OCI-LY7 (cell line): Measurements from ENCODE around the gene RIMBP2. TPM values are rescaled to one million over a fixed set of nuclear protein-coding genes. Genes with fewer than 3 reads are reported as not detected.

Experiments
- BruUV-seq: library from RNA; stranded (reverse); fragments of 400-500 nt; replicated peaks from 2 replicates; lab custom pipeline; 2021; lab: Mats Ljungman, UMichigan
- CTCF ChIA-PET: fragments of 300-600 bp; sonication (Branson Sonifier 250); formaldehyde crosslinking; loops from one replicate; lab custom pipeline; 2022; ENCODE audit warnings: antibody characterized with exemption; ENCODE audit not compliant: unreplicated experiment; lab: Charles Lee
- POLR2A ChIA-PET: fragments of 300-600 bp; sonication (Branson Sonifier 250); formaldehyde crosslinking; loops from one replicate; lab custom pipeline; 2022; ENCODE audit warnings: antibody characterized with exemption; lab: Charles Lee
- DNase-seq: peaks from one replicate; pipeline ENCODE4 v3.0.0-alpha.2; 2015; ENCODE audit warnings: low spot score
- H2AFZ ChIP-seq: fragments of 200-600 bp; sonication (generic), shearing (Covaris generic); 2 replicates; pipeline ENCODE4 v1.6.1; 2014; ENCODE audit warnings: mild to moderate bottlenecking, antibody characterized with exemption, low read length, moderate library complexity
- H3K27ac ChIP-seq: fragments of 200-600 bp; sonication (generic); 2 replicates; pipeline ENCODE4 v1.5.1; 2014; ENCODE audit warnings: mixed run types, low read depth, mild to moderate bottlenecking, moderate library complexity, low read length, inconsistent platforms; ENCODE audit not compliant: poor library complexity, severe bottlenecking
- H3K36me3 ChIP-seq: fragments of 200-600 bp; sonication (generic); 2 replicates; pipeline ENCODE4 v1.6.1; 2014; ENCODE audit warnings: mild to moderate bottlenecking, antibody characterized with exemption, low read length, moderate library complexity, mixed read lengths; ENCODE audit not compliant: insufficient read depth
- H3K4me1 ChIP-seq: fragments of 200-600 bp; sonication (generic); 2 replicates; pipeline ENCODE4 v1.5.1; 2014; ENCODE audit warnings: mild to moderate bottlenecking, low read length; ENCODE audit not compliant: insufficient read depth, poor library complexity, severe bottlenecking
- H3K4me2 ChIP-seq: fragments of 200-600 bp; sonication (generic); 2 replicates; pipeline ENCODE4 v1.6.1; 2014; ENCODE audit warnings: mild to moderate bottlenecking, low read length
- H3K4me3 ChIP-seq: fragments of 200-600 bp; sonication (generic); 2 replicates; pipeline ENCODE4 v1.5.1; 2014; ENCODE audit warnings: mild to moderate bottlenecking, low read depth, low read length; ENCODE audit not compliant: poor library complexity, severe bottlenecking
- H3K79me2 ChIP-seq: fragments of 200-600 bp; sonication (generic); 2 replicates; pipeline ENCODE4 v1.6.1; 2016; ENCODE audit warnings: low read depth, mild to moderate bottlenecking, low read length, moderate library complexity, mixed read lengths; ENCODE audit not compliant: insufficient read depth
- H3K9me2 ChIP-seq: fragments of 200-600 bp; sonication (generic); 2 replicates; pipeline ENCODE4 v1.6.1; 2016; ENCODE audit warnings: mild to moderate bottlenecking, low read length, mixed read lengths; ENCODE audit not compliant: insufficient read depth
- H3K9me3 ChIP-seq: fragments of 200-600 bp; sonication (generic); 2 replicates; pipeline ENCODE4 v1.6.1; 2014; ENCODE audit warnings: mild to moderate bottlenecking, mixed run types, low read length, mixed read lengths
- H4K20me1 ChIP-seq: fragments of 200-600 bp; sonication (generic); 2 replicates; pipeline ENCODE4 v1.6.1; 2014; ENCODE audit warnings: mild to moderate bottlenecking, antibody characterized with exemption, low read length, moderate library complexity, mixed read lengths; ENCODE audit not compliant: insufficient read depth
- EZH2phosphoT487 ChIP-seq: fragments of 200-600 bp; sonication (generic); IDR thresholded peaks from 2 replicates; pipeline ENCODE4 v1.6.1; 2018; ENCODE audit warnings: low read depth, borderline replicate concordance, mild to moderate bottlenecking, mixed run types, antibody characterized with exemption, low read length, moderate library complexity, mixed read lengths
- intact Hi-C: fragments of 100-400 bp; cut with micrococcal nuclease; formaldehyde crosslinking; loops from one replicate; pipeline ENCODE4 v1.10.0; 2022; ENCODE audit not compliant: unreplicated experiment
- total RNA-seq, 2 experiments: library from RNA; depleted of rRNA in 1 of 2; stranded (reverse); fragments of >200 nt in 1 of 2; shearing (Covaris generic) in 1 of 2; gene quantifications; 2 replicates each; pipeline ENCODE4 v1.2.3, GENCODE V29; 2014 to 2022
- TF ChIP-seq, protein P1 (sequence below): fragments of 200-600 bp; sonication (generic); conservative IDR thresholded peaks from 2 replicates; pipeline ENCODE4 v1.5.1; 2014; ENCODE audit warnings: mild to moderate bottlenecking, antibody characterized with exemption, low read length, moderate library complexity, mixed read lengths

Gene RIMBP2
- total RNA-seq, 2 experiments from 2014 or later = not detected

DNA sequence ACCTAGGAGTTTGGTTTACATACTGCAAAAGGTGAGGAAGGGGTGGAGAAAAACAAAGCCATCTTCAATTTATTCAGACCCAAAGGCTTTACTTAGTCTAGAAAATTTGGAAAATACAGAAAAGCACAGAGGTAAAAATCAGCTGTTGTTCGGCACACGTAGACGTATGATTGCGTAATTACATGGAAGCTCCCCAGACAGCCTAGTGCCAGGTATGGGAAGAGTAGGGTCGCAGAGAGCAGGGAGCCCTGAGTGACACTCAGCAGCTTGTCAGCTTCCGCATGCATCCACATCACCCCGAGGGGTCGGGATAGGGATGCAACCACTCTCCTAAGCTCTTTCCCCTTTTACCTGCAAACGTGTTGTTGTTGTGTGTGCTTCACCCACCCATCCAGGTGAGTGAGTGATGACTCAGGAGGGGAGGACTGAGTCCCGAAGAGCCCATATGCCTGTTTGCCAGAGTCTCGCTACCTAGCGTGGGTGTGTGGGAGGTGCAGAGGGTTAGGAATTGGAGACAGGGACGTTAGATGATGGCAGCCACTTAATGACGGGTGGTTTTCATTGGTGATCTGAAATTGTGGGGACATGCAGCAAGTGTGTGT, 358.3 kb downstream of the RIMBP2 start:
- BruUV-seq = no TSS peak
- no peaks in the 10 kb centered on the region for H4K20me1 ChIP-seq
- no peak overlapping the region for H3K4me3 ChIP-seq
- no peaks in the 10 kb centered on the region for H3K9me2 ChIP-seq
- H3K27ac ChIP-seq = no peak overlapping the region
- no peaks in the 10 kb centered on the region for H3K9me3 ChIP-seq
- H2AFZ ChIP-seq = no peak overlapping the region
- intact Hi-C loops = no loop called here
- ChIA-PET CTCF (no interaction called here), POLR2A (no interaction called here)
- H3K36me3 ChIP-seq = no peaks in the 10 kb centered on the region
- no peaks in the 10 kb centered on the region for H3K4me1 ChIP-seq
- TF ChIP-seq, protein P1, sequence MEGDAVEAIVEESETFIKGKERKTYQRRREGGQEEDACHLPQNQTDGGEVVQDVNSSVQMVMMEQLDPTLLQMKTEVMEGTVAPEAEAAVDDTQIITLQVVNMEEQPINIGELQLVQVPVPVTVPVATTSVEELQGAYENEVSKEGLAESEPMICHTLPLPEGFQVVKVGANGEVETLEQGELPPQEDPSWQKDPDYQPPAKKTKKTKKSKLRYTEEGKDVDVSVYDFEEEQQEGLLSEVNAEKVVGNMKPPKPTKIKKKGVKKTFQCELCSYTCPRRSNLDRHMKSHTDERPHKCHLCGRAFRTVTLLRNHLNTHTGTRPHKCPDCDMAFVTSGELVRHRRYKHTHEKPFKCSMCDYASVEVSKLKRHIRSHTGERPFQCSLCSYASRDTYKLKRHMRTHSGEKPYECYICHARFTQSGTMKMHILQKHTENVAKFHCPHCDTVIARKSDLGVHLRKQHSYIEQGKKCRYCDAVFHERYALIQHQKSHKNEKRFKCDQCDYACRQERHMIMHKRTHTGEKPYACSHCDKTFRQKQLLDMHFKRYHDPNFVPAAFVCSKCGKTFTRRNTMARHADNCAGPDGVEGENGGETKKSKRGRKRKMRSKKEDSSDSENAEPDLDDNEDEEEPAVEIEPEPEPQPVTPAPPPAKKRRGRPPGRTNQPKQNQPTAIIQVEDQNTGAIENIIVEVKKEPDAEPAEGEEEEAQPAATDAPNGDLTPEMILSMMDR = no peak
- TF ChIP-seq EZH2phosphoT487 = no peak
- no peak overlapping the region for H3K4me2 ChIP-seq
- no peaks in the 10 kb centered on the region for H3K79me2 ChIP-seq
- no peak for DNase-seq

DNA sequence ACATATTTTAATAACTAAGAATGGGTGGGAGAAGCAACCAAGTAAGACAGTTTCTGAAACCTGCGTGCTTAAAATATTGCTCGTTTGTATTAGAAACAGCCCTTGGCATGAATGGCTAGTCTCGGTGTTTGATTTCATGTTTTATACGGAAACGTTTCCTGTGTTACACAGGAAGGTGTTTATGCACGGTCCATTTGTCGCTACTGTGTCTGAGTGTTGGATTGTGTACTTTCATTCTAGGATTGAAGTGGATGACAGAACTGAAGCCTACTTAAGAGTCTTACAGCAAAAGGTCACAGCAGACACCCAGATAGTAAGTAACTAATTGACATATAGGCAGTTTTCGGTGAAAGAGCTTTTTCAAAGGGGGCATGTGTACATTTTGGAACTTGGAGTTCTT, 358.9 kb downstream of the RIMBP2 start:
- BruUV-seq = no TSS peak
- no peak overlapping the region for H3K4me3 ChIP-seq
- intact Hi-C loops = no loop called here
- ChIA-PET CTCF (no interaction called here), POLR2A (no interaction called here)
- H3K27ac ChIP-seq = no peak overlapping the region
- no peaks in the 10 kb centered on the region for H3K36me3 ChIP-seq
- TF ChIP-seq, protein P1 = no peak
- no peak for TF ChIP-seq EZH2phosphoT487
- no peak overlapping the region for H3K4me2 ChIP-seq
- DNase-seq = no peak
- no peaks in the 10 kb centered on the region for H3K79me2 ChIP-seq
- H3K9me3 ChIP-seq = no peaks in the 10 kb centered on the region
- no peak overlapping the region for H2AFZ ChIP-seq
- H3K4me1 ChIP-seq = no peaks in the 10 kb centered on the region
- H4K20me1 ChIP-seq = no peaks in the 10 kb centered on the region
- H3K9me2 ChIP-seq = no peaks in the 10 kb centered on the region

DNA sequence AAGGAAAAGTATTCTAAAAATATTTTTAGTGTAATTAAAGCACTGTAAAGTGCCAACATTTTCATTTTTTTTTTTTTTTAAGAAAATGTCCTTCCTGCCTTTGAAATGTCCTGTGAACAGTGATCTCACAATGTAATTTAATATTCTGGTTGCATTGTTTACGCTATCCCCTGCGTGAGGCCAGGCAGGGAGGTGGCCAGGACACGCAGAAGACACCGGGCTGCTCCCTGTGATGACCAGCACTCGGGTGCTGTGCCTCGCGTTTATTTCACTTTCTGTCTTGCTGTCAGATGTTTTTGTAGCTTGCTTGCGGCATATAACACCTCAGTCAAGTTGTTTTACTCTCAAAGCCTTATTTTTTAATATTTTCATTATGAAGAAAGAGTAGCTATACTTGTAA, 359.9 kb downstream of the RIMBP2 start:
- no peak for DNase-seq
- Histone ChIP-seq H3K4me2 (no peak overlapping the region), H4K20me1 (no peaks in the 10 kb centered on the region), H3K4me1 (no peaks in the 10 kb centered on the region), H2AFZ (no peak overlapping the region), H3K9me2 (no peaks in the 10 kb centered on the region), H3K36me3 (no peaks in the 10 kb centered on the region), H3K27ac (no peak overlapping the region), H3K9me3 (no peaks in the 10 kb centered on the region), H3K79me2 (no peaks in the 10 kb centered on the region), H3K4me3 (no peak overlapping the region)
- BruUV-seq = no TSS peak
- POLR2A ChIA-PET = no interaction called here
- intact Hi-C loops = no loop called here
- TF ChIP-seq, protein P1 = no peak
- TF ChIP-seq EZH2phosphoT487 = no peak
- CTCF ChIA-PET = interaction anchor here (0.6 kb wide), 1 partner anchor 859 kb away, joined by 3 read pairs; no protein-coding TSS in a partner anchor
